H1 (cell line): ENCODE measurements around the gene TBX21. TPM values are rescaled to one million over a fixed set of nuclear protein-coding genes. Genes with fewer than 3 reads are reported as not detected.

Experiments
- CTCF ChIA-PET: fragments of 300-600 bp; sonication (Branson Sonifier 250); formaldehyde crosslinking; loops from one replicate; lab custom pipeline; 2021; ENCODE audit not compliant: partially characterized antibody; lab: Charles Lee
- POLR2A ChIA-PET: fragments of 300-600 bp; sonication (Branson Sonifier 250); formaldehyde crosslinking; loops from one replicate; lab custom pipeline; 2021; ENCODE audit warnings: inconsistent platforms; ENCODE audit not compliant: partially characterized antibody; lab: Charles Lee
- DNase-seq, 2 experiments: peaks; one replicate each; pipeline versions ENCODE4 v3.0.0 to v3.0.0-alpha.2; 2010 to 2022; ENCODE audit warnings: low spot score in 2 of 2, low read depth in 1 of 2, mixed read lengths in 1 of 2
- FAIRE-seq: peaks from 2 replicates; lab custom pipeline; 2011; peaks lifted over from hg19 to GRCh38; lab: Jason Lieb, UNC
- H2AFZ ChIP-seq: 2 replicates; pipeline ENCODE4 v1.8.1; 2012; ENCODE audit warnings: low read length, inconsistent platforms
- H2AK5ac ChIP-seq: 2 replicates; pipeline ENCODE4 v1.6.1; 2013; ENCODE audit warnings: low read depth, low read length
- H2BK120ac ChIP-seq: replicated peaks from 2 replicates; pipeline ENCODE3; 2013; ENCODE audit warnings: low read depth, low read length, inconsistent platforms
- H2BK12ac ChIP-seq: 2 replicates; pipeline ENCODE4 v1.6.1; 2013; ENCODE audit warnings: low read depth, low read length
- H2BK15ac ChIP-seq: 2 replicates; pipeline ENCODE4 v1.6.1; 2013; ENCODE audit warnings: low read length
- H2BK20ac ChIP-seq: 2 replicates; pipeline ENCODE4 v1.6.1; 2013; ENCODE audit warnings: low read length
- H2BK5ac ChIP-seq: 2 replicates; pipeline ENCODE4 v1.6.1; 2013; ENCODE audit warnings: low read depth, low read length
- H3K14ac ChIP-seq: 2 replicates; pipeline ENCODE4 v1.6.1; 2013; ENCODE audit warnings: inconsistent platforms; ENCODE audit not compliant: insufficient read length
- H3K18ac ChIP-seq: 2 replicates; pipeline ENCODE4 v1.6.1; 2013; ENCODE audit warnings: low read length; ENCODE audit errors: extremely low read depth
- H3K23ac ChIP-seq: 2 replicates; pipeline ENCODE4 v1.6.1; 2013; ENCODE audit warnings: inconsistent platforms; ENCODE audit not compliant: insufficient read length
- H3K23me2 ChIP-seq: 2 replicates; pipeline ENCODE4 v1.6.1; 2013; ENCODE audit warnings: low read depth, low read length
- H3K27ac ChIP-seq: 2 replicates; pipeline ENCODE4 v1.6.1; 2011; ENCODE audit warnings: low read depth, low read length, inconsistent platforms
- H3K27me3 ChIP-seq, 4 experiments: replicated peaks in 1 of 4; 1 replicate in 1 of 4; 2 replicates in 3 of 4; pipeline versions ENCODE4 v1.6.1 to v1.8.1; 2011 to 2013; ENCODE audit warnings: low read length in 3 of 4, mild to moderate bottlenecking in 3 of 4, inconsistent platforms in 2 of 4, mixed read lengths in 2 of 4, moderate library complexity in 1 of 4; ENCODE audit not compliant: control insufficient read depth in 3 of 4, insufficient read depth in 3 of 4; ENCODE audit errors: extremely low read depth in 1 of 4
- H3K36me3 ChIP-seq, 4 experiments: 2 replicates each; pipeline versions ENCODE4 v1.6.1 to v1.8.1; 2011 to 2013; ENCODE audit warnings: mild to moderate bottlenecking in 4 of 4, low read length in 3 of 4, moderate library complexity in 2 of 4, control low read depth in 1 of 4, inconsistent platforms in 1 of 4; ENCODE audit not compliant: insufficient read depth in 4 of 4, control insufficient read depth in 2 of 4
- H3K4ac ChIP-seq: replicated peaks from 2 replicates; pipeline ENCODE3; 2013; ENCODE audit warnings: low read length, low read depth, mixed read lengths, inconsistent platforms; ENCODE audit not compliant: insufficient read length
- H3K4me1 ChIP-seq, 4 experiments: replicated peaks in 1 of 4; 1 replicate in 1 of 4; 2 replicates in 3 of 4; pipeline versions ENCODE4 v1.6.1 to v1.8.1; 2011 to 2013; ENCODE audit warnings: low read length in 3 of 4, inconsistent platforms in 2 of 4, mixed read lengths in 1 of 4; ENCODE audit not compliant: insufficient read depth in 4 of 4, control insufficient read depth in 3 of 4
- H3K4me2 ChIP-seq, 2 experiments: 2 replicates each; pipeline versions ENCODE4 v1.6.1 to v1.8.1; 2011 to 2013; ENCODE audit warnings: low read depth in 2 of 2, low read length in 2 of 2, control low read depth in 1 of 2, inconsistent platforms in 1 of 2, mild to moderate bottlenecking in 1 of 2; ENCODE audit not compliant: insufficient read depth in 1 of 2
- H3K4me3 ChIP-seq, 4 experiments: fragments of 200-600, 300-600 bp in 1 of 4; sonication (generic), shearing (Covaris generic), sonication (Bioruptor Twin) in 1 of 4; 2 replicates each; pipeline versions ENCODE4 v1.5.1 to v1.8.1; 2011 to 2016; ENCODE audit warnings: low read length in 4 of 4, low read depth in 3 of 4, control low read depth in 2 of 4, inconsistent platforms in 2 of 4, mild to moderate bottlenecking in 2 of 4, mixed read lengths in 1 of 4, moderate library complexity in 1 of 4; ENCODE audit not compliant: insufficient read depth in 2 of 4; ENCODE audit errors: extremely low read depth in 1 of 4
- H3K56ac ChIP-seq: replicated peaks from 2 replicates; pipeline ENCODE3; 2013; ENCODE audit warnings: low read depth, mild to moderate bottlenecking, mixed read lengths, low read length, inconsistent platforms; ENCODE audit not compliant: insufficient read length
- H3K79me1 ChIP-seq: 2 replicates; pipeline ENCODE4 v1.6.1; 2013; ENCODE audit warnings: low read depth, low read length, control low read depth
- H3K79me2 ChIP-seq, 2 experiments: 2 replicates each; pipeline versions ENCODE4 v1.6.1 to v1.8.1; 2012 to 2013; ENCODE audit warnings: low read length in 2 of 2, mild to moderate bottlenecking in 2 of 2, inconsistent platforms in 1 of 2; ENCODE audit not compliant: insufficient read depth in 2 of 2, control insufficient read depth in 1 of 2
- H3K9ac ChIP-seq, 4 experiments: replicated peaks in 1 of 4; 1 replicate in 1 of 4; 2 replicates in 3 of 4; pipeline versions ENCODE4 v1.6.1 to v1.8.1; 2011 to 2013; ENCODE audit warnings: low read depth in 3 of 4, low read length in 3 of 4, control low read depth in 2 of 4, mild to moderate bottlenecking in 2 of 4, moderate library complexity in 2 of 4, inconsistent platforms in 1 of 4; ENCODE audit errors: extremely low read depth in 1 of 4
- H3K9me3 ChIP-seq, 2 experiments: 2 replicates each; pipeline versions ENCODE4 v1.6.1 to v1.8.1; 2012 to 2013; ENCODE audit warnings: mild to moderate bottlenecking in 2 of 2, moderate library complexity in 2 of 2, control low read depth in 1 of 2, inconsistent platforms in 1 of 2, low read depth in 1 of 2, low read length in 1 of 2, mixed read lengths in 1 of 2; ENCODE audit not compliant: insufficient read depth in 2 of 2
- H4K20me1 ChIP-seq, 2 experiments: replicated peaks in 1 of 2; 2 replicates each; pipeline versions ENCODE3 to v1.8.1; 2011 to 2013; ENCODE audit warnings: inconsistent platforms in 2 of 2, low read length in 2 of 2, mild to moderate bottlenecking in 1 of 2; ENCODE audit not compliant: insufficient read depth in 2 of 2, control insufficient read depth in 1 of 2
- H4K5ac ChIP-seq: 2 replicates; pipeline ENCODE4 v1.6.1; 2013; ENCODE audit warnings: low read length, low read depth, mixed read lengths, inconsistent platforms; ENCODE audit not compliant: insufficient read length
- H4K8ac ChIP-seq: 2 replicates; pipeline ENCODE4 v1.8.0; 2013; ENCODE audit warnings: mild to moderate bottlenecking, moderate library complexity, low read length, inconsistent platforms; ENCODE audit not compliant: insufficient read depth; ENCODE audit errors: extremely low read depth
- H4K91ac ChIP-seq: replicated peaks from 2 replicates; pipeline ENCODE3; 2013; ENCODE audit warnings: low read length, mixed read lengths, inconsistent platforms; ENCODE audit not compliant: insufficient read length
- POLR2A ChIP-seq, 2 experiments: IDR thresholded peaks; 1 replicate in 1 of 2; 2 replicates in 1 of 2; pipeline ENCODE4 v1.6.1; 2011; ENCODE audit warnings: low read depth in 2 of 2, low read length in 2 of 2, mild to moderate bottlenecking in 2 of 2; ENCODE audit errors: control extremely low read depth in 1 of 2
- SAP30 ChIP-seq: fragments of 300-600 bp; sonication (generic); IDR thresholded peaks from 2 replicates; pipeline ENCODE4 v1.7.1; 2012; ENCODE audit warnings: low read length, moderate library complexity, mild to moderate bottlenecking, inconsistent platforms; ENCODE audit not compliant: insufficient read depth, insufficient replicate concordance
- SIRT6 ChIP-seq: IDR thresholded peaks from one replicate; pipeline ENCODE4 v1.7.1; 2012; ENCODE audit warnings: low read length, inconsistent platforms
- SIX5 ChIP-seq: IDR thresholded peaks from 2 replicates; pipeline ENCODE4 v1.6.1; 2011; ENCODE audit warnings: mild to moderate bottlenecking, low read depth, low read length
- USF2 ChIP-seq: IDR thresholded peaks from 2 replicates; pipeline ENCODE4 v1.6.1; 2011; ENCODE audit warnings: low read length, improper control_type of control experiment
- YY1 ChIP-seq: IDR thresholded peaks from 2 replicates; pipeline ENCODE4 v1.6.1; 2011; ENCODE audit warnings: low read depth, mild to moderate bottlenecking, low read length
- WGBS, 2 experiments: shearing (Covaris generic) in 1 of 2; methylation state at CpG; one replicate each; pipeline versions ENCODE4 v1.1.6 to v1.1.7; 2013 to 2015; ENCODE audit warnings: low lambda C conversion rate in 2 of 2, mixed read lengths in 2 of 2, inconsistent platforms in 1 of 2, low coverage in 1 of 2, missing lambda C conversion rate in 1 of 2; ENCODE audit not compliant: insufficient replicate concordance in 2 of 2, insufficient coverage in 1 of 2, insufficient read length in 1 of 2; ENCODE audit errors: extremely low coverage in 1 of 2, missing lambda C conversion rate in 1 of 2; 5-methylcytosine and 5-hydroxymethylcytosine counted together
- polyA plus RNA-seq, 7 experiments: library from polyadenylated mRNA; depleted of rRNA in 3 of 7; stranded (reverse) in 5 of 7; unstranded in 2 of 7; fragments of >200 nt in 5 of 7; fragments of 200-250 nt in 2 of 7; gene quantifications; 1 replicate in 5 of 7; 2 replicates in 1 of 7; 4 replicates in 1 of 7; pipeline versions ENCODE4 v1.2.1 to v1.2.3, GENCODE V29; 2011 to 2013; ENCODE audit warnings: missing spikeins in 2 of 7, mixed read lengths in 2 of 7
- total RNA-seq: library from RNA; stranded (reverse); fragmentation: NEBNext Ultra II Directional; extraction: Animal tissue kit (Norgen Biotek cat#: 25700); gene quantifications from 2 replicates; pipeline ENCODE4 v1.2.1, GENCODE V29; 2021
- TF ChIP-seq, protein P1 (sequence below): IDR thresholded peaks from 2 replicates; pipeline ENCODE4 v1.6.1; 2012; ENCODE audit warnings: inconsistent platforms

The TBX21 gene
- total and polyA plus RNA-seq, 2 of the 8 experiments (the other 6 are each of a cell fraction or from before 2014, with no cell fraction given) = not detected

DNA sequence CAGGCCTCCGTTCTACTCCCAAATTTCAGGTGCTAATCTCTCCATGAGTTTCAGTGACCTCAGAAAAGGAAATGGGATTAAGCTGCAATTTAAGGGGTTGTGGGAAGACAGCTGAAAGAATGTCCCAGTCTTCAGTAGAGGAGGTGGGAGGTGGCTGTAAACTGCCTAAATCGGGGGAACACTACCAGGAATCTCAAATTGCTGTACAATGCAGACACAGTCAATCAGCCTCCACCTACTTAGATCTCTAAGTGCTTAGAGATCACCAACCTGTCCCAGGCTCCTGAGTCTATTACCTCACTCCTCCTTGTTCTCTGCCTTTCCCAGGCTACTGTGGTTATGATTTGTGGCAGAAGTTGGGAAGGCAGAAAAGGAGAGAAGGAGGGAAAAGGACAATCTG lies 8.3 kb upstream of the TBX21 start:
- Histone ChIP-seq H4K91ac (no peak overlapping the region), H3K9me3 (no peaks in the 10 kb centered on the region), H2AK5ac (no peak overlapping the region), H3K4me1 (peaks cover 0 to 20% (median 12%) of the 10 kb centered on the region in 4 experiments; a peak in 5 of 7 replicates), H4K8ac (no peak overlapping the region), H3K4me3 (no peak overlapping the region), H3K36me3 (no peaks in the 10 kb centered on the region), H3K27me3 (peaks cover 0 to 25% (median 20%) of the 10 kb centered on the region in 4 experiments; a peak in 6 of 7 replicates), H3K18ac (no peak overlapping the region), H3K14ac (no peak overlapping the region), H3K4ac (no peak overlapping the region), H2BK5ac (no peak overlapping the region), H3K79me2 (no peaks in the 10 kb centered on the region), H2BK20ac (no peak overlapping the region), H2BK15ac (no peak overlapping the region), H2BK12ac (no peak overlapping the region), H3K9ac (no peak overlapping the region), H4K5ac (no peak overlapping the region), H3K4me2 (no peak overlapping the region), H3K27ac (no peak overlapping the region), H3K23ac (no peak overlapping the region), H3K79me1 (no peaks in the 10 kb centered on the region), H3K23me2 (no peaks in the 10 kb centered on the region; the same call in 1 of the 2 replicates), H2BK120ac (no peak overlapping the region), H2AFZ (no peak overlapping the region), H3K56ac (no peak overlapping the region), H4K20me1 (no peaks in the 10 kb centered on the region)
- no peak for DNase-seq
- no peak for FAIRE-seq
- TF ChIP-seq SIX5 (no peak), POLR2A (IDR thresholded peaks at IDR 0.05; ENCODE audit: control extremely low read depth in 1 of 2, low read depth in 2 of 2, low read length in 2 of 2) (no peak), SAP30 (no peak), SIRT6 (no peak), YY1 (no peak), USF2 (no peak)
- TF ChIP-seq, protein P1, sequence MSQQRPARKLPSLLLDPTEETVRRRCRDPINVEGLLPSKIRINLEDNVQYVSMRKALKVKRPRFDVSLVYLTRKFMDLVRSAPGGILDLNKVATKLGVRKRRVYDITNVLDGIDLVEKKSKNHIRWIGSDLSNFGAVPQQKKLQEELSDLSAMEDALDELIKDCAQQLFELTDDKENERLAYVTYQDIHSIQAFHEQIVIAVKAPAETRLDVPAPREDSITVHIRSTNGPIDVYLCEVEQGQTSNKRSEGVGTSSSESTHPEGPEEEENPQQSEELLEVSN = no peak
- 92% methylated on average over 2 of the region's 2 CpGs; no CpG with 5 or more reads in 1 of the 2 experiments for WGBS, 2 experiments
- POLR2A ChIA-PET = interaction anchor here (0.6 to 2.7 kb wide), 4 partner anchors 16 to 75 kb away, joined by 3 to 10 read pairs (median 6); partner anchors contain the start of gene KPNB1
- CTCF ChIA-PET = interaction anchor here (0.7 to 24.7 kb wide), 8 partner anchors 8 to 37 kb away, joined by 3 to 441 read pairs (median 7); partner anchors contain the start of genes TBKBP1 and TBX21
